ENCODE data around the gene MS4A4A. TPM values are rescaled to one million over a fixed set of nuclear protein-coding genes. Genes with fewer than 3 reads are reported as not detected.

MS4A4A gene
- total and polyA plus RNA-seq, 10 of the 15 experiments (the other 5 are each of a cell fraction or from before 2014, with no cell fraction given): 0.10 to 2.4 (median 0.68) TPM

GRCh38 chr11:60316317-60316716, 35.9 kb downstream of the MS4A4A start (continued):
- TF ChIP-seq CEBPB (IDR thresholded peaks at IDR 0.05; ENCODE audit: borderline replicate concordance in 1 of 2, low read depth in 2 of 2, low read length in 2 of 2) (no peak), RELA (IDR thresholded peaks at IDR 0.05; ENCODE audit: borderline replicate concordance, partially characterized antibody) (no peak), YBX1 (IDR thresholded peaks at IDR 0.05) (no peak), ATF7 (IDR thresholded peaks at IDR 0.05; ENCODE audit: low read depth) (peak; percentile 49; the same call in 1 of the 2 replicates), MTA2 (IDR thresholded peaks at IDR 0.05; ENCODE audit: low read depth) (no peak; the same call in 1 of the 2 replicates), EZH2 (IDR thresholded peaks at IDR 0.05; ENCODE audit: borderline replicate concordance, control insufficient read depth, low read depth, low read length) (no peak)

DNA sequence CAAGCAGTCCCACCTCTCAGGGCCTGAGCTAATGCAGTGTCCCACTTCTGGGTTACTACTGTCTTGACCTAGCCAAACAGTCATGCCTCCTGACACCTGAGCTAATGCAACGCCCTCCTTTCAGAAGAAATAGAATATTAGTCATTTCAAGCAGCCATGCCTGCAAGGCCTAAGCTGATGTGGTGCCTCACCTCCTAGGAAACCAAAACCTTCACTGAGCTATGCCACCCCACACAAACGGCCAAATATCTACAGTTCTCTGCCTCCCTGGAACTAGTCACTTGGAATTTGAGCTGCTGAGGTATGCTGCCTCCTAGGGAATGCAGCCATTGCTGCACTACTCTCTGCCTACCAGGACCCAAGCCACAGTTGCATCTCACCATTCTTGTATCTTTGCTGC, 38.3 kb downstream of the MS4A4A start:
- Histone ChIP-seq H3K4me2 (ENCODE audit: control insufficient read depth, insufficient read depth) (no peak overlapping the region; the same call in 1 of the 2 replicates), H3K36me3 (ENCODE audit: control insufficient read depth in 2 of 2, insufficient read depth in 2 of 2, low read length in 1 of 2) (no peaks in the 10 kb centered on the region), H4K20me1 (ENCODE audit: control insufficient read depth, insufficient read depth) (no peaks in the 10 kb centered on the region), H3K27ac (ENCODE audit: control insufficient read depth, insufficient read depth) (no peak overlapping the region), H3K27me3 (replicated peaks in 1 of 2; ENCODE audit: control insufficient read depth in 2 of 2, insufficient read depth in 2 of 2, low read length in 1 of 2) (no peaks in the 10 kb centered on the region), H3K79me2 (ENCODE audit: control insufficient read depth, insufficient read depth, low read length) (no peaks in the 10 kb centered on the region), H3K9ac (ENCODE audit: control insufficient read depth, insufficient read depth, low read length) (no peak overlapping the region), H3K9me3 (replicated peaks; ENCODE audit: control insufficient read depth, insufficient read depth, low read length) (peaks cover 10% of the 10 kb centered on the region), H3K4me1 (ENCODE audit: control insufficient read depth, insufficient read depth, low read length) (peaks cover 24% of the 10 kb centered on the region; the same call in 1 of the 2 replicates), H2AFZ (ENCODE audit: control insufficient read depth, low read depth, low read length) (peak overlapping the region; percentile 46), H3K4me3 (no peak overlapping the region)
- ChIA-PET POLR2A (no interaction called here), SMC1A (ENCODE audit: uncharacterized antibody, unreplicated experiment) (interaction anchor here (1.2 to 4.6 kb wide), 4 partner anchors 12 to 54 kb away, joined by 3 to 17 read pairs (median 5); no protein-coding TSS in a partner anchor), RAD21 (ENCODE audit: unreplicated experiment) (interaction anchor here (1.5 kb wide), 1 partner anchor 18 kb away, joined by 3 read pairs; no protein-coding TSS in a partner anchor), CTCF (interaction anchor here (0.6 to 11.9 kb wide), 6 partner anchors 12 to 91 kb away, joined by 3 to 93 read pairs (median 4); no protein-coding TSS in a partner anchor)
- no TSS peak for BruUV-seq (replicated peaks)
- in situ Hi-C loops (cut with MboI): no loop called here
- 0% methylated on average over 2 of the region's 2 CpGs for WGBS (ENCODE audit: insufficient coverage, insufficient replicate concordance, low lambda C conversion rate, missing lambda C conversion rate)
- FAIRE-seq: no peak
- peak; percentile 73 for ATAC-seq
- intact Hi-C loops (cut with micrococcal nuclease; ENCODE audit: unreplicated experiment): loop anchor here (10.0 kb wide), 1 partner anchor 114 kb away; no protein-coding TSS in a partner anchor
- TF ChIP-seq NR2F1 (conservative IDR thresholded peaks at IDR 0.05): no peak
- TF ChIP-seq JUNB (IDR thresholded peaks at IDR 0.05): 0 out of 2 replicates have a peak, but pooled peaks have one; percentile 17
- no peak for DNase-seq (ENCODE audit: low read depth, low spot score)

Measured in GM12878 (cell line).